Osteoblast (primary cell): Measurements from ENCODE around the gene SF3B5. TPM values are rescaled to one million over a fixed set of nuclear protein-coding genes. Genes with fewer than 3 reads are reported as not detected.

ENCODE experiments used
- DNase-seq: peaks from one replicate; pipeline ENCODE4 v3.0.0; 2011; ENCODE audit warnings: low spot score, mixed read lengths; ENCODE audit not compliant: insufficient read length; ENCODE audit errors: missing footprints
- H2AFZ ChIP-seq: 2 replicates; pipeline ENCODE4 v1.6.0; 2011; ENCODE audit warnings: mild to moderate bottlenecking, low read length
- H3K27ac ChIP-seq: 2 replicates; pipeline ENCODE4 v1.5.1; 2011; ENCODE audit warnings: mild to moderate bottlenecking, low read depth, low read length, moderate library complexity
- H3K27me3 ChIP-seq: 2 replicates; pipeline ENCODE4 v1.6.0; 2012; ENCODE audit warnings: mild to moderate bottlenecking, control low read depth, inconsistent platforms, low read length, moderate library complexity; ENCODE audit not compliant: insufficient read depth
- H3K36me3 ChIP-seq: 2 replicates; pipeline ENCODE4 v1.5.1; 2011; ENCODE audit warnings: mild to moderate bottlenecking, low read length, control low read depth, moderate library complexity; ENCODE audit not compliant: insufficient read depth
- H3K4me1 ChIP-seq: 2 replicates; pipeline ENCODE4 v1.5.1; 2011; ENCODE audit warnings: mild to moderate bottlenecking, low read length, control low read depth, moderate library complexity; ENCODE audit not compliant: insufficient read depth
- H3K4me2 ChIP-seq: 2 replicates; pipeline ENCODE4 v1.6.0; 2011; ENCODE audit warnings: mild to moderate bottlenecking, low read length; ENCODE audit not compliant: insufficient read depth
- H3K4me3 ChIP-seq: fragments of 200-600 bp; sonication (generic); 3 replicates; pipeline ENCODE4 v1.5.1; 2012; ENCODE audit warnings: mild to moderate bottlenecking, low read length, inconsistent platforms; ENCODE audit not compliant: insufficient read depth
- H3K79me2 ChIP-seq: 2 replicates; pipeline ENCODE4 v1.6.0; 2012; ENCODE audit warnings: mild to moderate bottlenecking, low read length, control low read depth, inconsistent platforms; ENCODE audit not compliant: insufficient read depth
- H3K9me3 ChIP-seq: 2 replicates; pipeline ENCODE4 v1.5.1; 2011; ENCODE audit warnings: low read depth, low read length, control low read depth
- H4K20me1 ChIP-seq: 2 replicates; pipeline ENCODE4 v1.6.0; 2012; ENCODE audit warnings: mild to moderate bottlenecking, low read length, control low read depth; ENCODE audit not compliant: insufficient read depth
- total RNA-seq: library from RNA; depleted of rRNA; stranded (reverse); fragments of >200 nt; gene quantifications from 2 replicates; pipeline ENCODE4 v1.2.3, GENCODE V29; 2012
- TF ChIP-seq, protein P1 (sequence below): IDR thresholded peaks from 2 replicates; pipeline ENCODE4 v1.5.1; 2011; ENCODE audit warnings: mild to moderate bottlenecking, low read depth, low read length, moderate library complexity; ENCODE audit errors: extremely low read depth

SF3B5 gene
- total RNA-seq, 1 donor: 78.9 TPM

DNA sequence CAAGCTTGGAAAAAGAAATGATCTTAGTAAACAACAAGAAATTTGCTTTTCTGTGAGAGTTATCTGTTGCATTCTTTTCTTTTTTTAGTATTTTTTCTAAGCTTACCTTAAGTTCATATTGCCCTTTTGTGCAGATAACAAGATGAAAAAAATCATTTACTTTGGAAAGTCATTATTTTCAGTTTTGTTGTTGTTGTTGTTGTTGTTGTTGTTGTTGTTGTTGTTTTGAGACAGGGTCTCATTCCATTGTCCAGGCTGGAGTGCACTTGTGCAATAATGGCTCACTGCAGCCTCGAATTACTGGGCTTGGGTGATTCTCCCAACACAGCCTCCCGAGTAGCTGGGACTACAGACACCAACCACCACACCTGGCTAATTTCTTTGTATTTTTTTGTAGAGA is 46.1 kb upstream of the SF3B5 start:
- Histone ChIP-seq H3K4me3 (no peak overlapping the region), H3K79me2 (no peaks in the 10 kb centered on the region), H2AFZ (no peak overlapping the region), H3K27ac (no peak overlapping the region), H3K4me2 (no peak overlapping the region), H4K20me1 (no peaks in the 10 kb centered on the region), H3K27me3 (no peaks in the 10 kb centered on the region), H3K4me1 (no peaks in the 10 kb centered on the region), H3K36me3 (no peaks in the 10 kb centered on the region), H3K9me3 (no peaks in the 10 kb centered on the region)
- DNase-seq: no peak
- TF ChIP-seq, protein P1, sequence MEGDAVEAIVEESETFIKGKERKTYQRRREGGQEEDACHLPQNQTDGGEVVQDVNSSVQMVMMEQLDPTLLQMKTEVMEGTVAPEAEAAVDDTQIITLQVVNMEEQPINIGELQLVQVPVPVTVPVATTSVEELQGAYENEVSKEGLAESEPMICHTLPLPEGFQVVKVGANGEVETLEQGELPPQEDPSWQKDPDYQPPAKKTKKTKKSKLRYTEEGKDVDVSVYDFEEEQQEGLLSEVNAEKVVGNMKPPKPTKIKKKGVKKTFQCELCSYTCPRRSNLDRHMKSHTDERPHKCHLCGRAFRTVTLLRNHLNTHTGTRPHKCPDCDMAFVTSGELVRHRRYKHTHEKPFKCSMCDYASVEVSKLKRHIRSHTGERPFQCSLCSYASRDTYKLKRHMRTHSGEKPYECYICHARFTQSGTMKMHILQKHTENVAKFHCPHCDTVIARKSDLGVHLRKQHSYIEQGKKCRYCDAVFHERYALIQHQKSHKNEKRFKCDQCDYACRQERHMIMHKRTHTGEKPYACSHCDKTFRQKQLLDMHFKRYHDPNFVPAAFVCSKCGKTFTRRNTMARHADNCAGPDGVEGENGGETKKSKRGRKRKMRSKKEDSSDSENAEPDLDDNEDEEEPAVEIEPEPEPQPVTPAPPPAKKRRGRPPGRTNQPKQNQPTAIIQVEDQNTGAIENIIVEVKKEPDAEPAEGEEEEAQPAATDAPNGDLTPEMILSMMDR: no peak

DNA sequence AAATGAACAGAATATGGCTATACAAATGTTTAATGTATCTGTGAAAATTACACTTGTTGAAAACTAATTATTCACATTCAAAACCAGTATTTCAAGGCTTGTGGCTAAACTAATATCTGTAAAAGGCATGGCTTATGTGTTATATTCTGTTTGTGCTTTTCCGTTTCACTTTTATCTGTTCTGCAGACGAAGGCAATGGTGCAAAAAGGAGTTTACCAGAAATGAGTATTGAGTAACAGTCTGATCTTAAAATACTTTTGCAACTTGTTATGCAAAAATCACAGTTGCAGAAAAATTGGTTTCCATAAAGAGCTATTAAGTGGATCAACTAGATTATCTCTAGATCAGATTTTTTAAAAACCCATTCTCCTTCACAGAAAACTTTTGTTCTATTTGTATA is 45.5 kb upstream of the SF3B5 start:
- Histone ChIP-seq H4K20me1 (no peaks in the 10 kb centered on the region), H3K4me3 (no peak overlapping the region), H3K9me3 (no peaks in the 10 kb centered on the region), H3K4me2 (no peak overlapping the region), H3K27me3 (no peaks in the 10 kb centered on the region), H3K36me3 (no peaks in the 10 kb centered on the region), H3K27ac (no peak overlapping the region), H3K79me2 (no peaks in the 10 kb centered on the region), H2AFZ (no peak overlapping the region), H3K4me1 (no peaks in the 10 kb centered on the region)
- TF ChIP-seq, protein P1: no peak
- no peak for DNase-seq

DNA sequence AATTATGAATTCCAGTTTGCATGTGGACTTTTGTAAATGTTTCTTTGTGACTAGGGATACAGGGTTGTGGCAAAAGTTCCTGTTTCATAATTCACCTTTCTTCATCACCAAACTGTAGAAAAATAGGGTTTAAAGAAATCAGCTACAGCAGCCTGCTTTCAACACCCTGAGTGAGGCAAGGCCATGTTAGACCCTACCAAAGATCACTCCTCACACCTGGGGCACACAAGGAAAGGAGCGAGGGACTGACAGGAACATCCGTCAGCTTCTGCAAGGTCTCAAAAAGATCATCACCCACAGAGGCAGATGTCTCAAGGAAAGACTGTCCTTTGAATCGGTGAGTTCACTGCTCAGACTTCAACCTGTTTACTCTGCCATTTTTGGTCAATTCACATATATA is 44.4 kb upstream of the SF3B5 start:
- H3K36me3 ChIP-seq: no peaks in the 10 kb centered on the region
- H3K27ac ChIP-seq: no peak overlapping the region
- no peak overlapping the region for H2AFZ ChIP-seq
- no peaks in the 10 kb centered on the region for H3K27me3 ChIP-seq
- no peaks in the 10 kb centered on the region for H3K4me1 ChIP-seq
- H4K20me1 ChIP-seq: no peaks in the 10 kb centered on the region
- H3K4me2 ChIP-seq: no peak overlapping the region
- H3K79me2 ChIP-seq: no peaks in the 10 kb centered on the region
- no peak overlapping the region for H3K4me3 ChIP-seq
- TF ChIP-seq, protein P1: no peak
- H3K9me3 ChIP-seq: no peaks in the 10 kb centered on the region
- no peak for DNase-seq

DNA sequence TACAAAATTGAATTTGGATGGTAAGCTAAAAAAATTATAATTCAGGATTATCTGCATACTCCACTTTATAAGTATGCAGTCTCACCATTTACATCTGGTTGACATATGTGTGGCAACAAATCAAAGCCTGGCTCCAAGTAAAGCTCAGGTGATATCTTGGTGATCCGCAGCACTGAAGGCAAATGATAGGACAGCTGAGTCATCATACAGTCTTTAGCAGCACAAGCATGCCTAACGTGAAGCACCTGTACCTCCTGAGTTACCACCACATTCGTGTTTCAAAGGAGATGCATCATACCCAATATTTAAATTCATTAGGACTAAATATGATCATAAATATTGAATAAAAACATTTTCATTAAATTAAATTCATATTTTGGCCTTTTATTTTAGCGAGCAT is 43.2 kb upstream of the SF3B5 start:
- no peak overlapping the region for H3K27ac ChIP-seq
- H3K4me3 ChIP-seq: no peak overlapping the region
- no peaks in the 10 kb centered on the region for H3K4me1 ChIP-seq
- TF ChIP-seq, protein P1: no peak
- no peaks in the 10 kb centered on the region for H4K20me1 ChIP-seq
- no peak for DNase-seq
- H3K79me2 ChIP-seq: no peaks in the 10 kb centered on the region
- H3K9me3 ChIP-seq: no peaks in the 10 kb centered on the region
- no peaks in the 10 kb centered on the region for H3K27me3 ChIP-seq
- H2AFZ ChIP-seq: no peak overlapping the region
- no peak overlapping the region for H3K4me2 ChIP-seq
- no peaks in the 10 kb centered on the region for H3K36me3 ChIP-seq
